ENCODE results near the gene KRTAP10-3.
"Not testable (repeated sequence)": the region's sequence is repeated elsewhere in the genome, so short reads cannot be mapped to it uniquely, and the experiment has no call there.

The KRTAP10-3 gene

DNA sequence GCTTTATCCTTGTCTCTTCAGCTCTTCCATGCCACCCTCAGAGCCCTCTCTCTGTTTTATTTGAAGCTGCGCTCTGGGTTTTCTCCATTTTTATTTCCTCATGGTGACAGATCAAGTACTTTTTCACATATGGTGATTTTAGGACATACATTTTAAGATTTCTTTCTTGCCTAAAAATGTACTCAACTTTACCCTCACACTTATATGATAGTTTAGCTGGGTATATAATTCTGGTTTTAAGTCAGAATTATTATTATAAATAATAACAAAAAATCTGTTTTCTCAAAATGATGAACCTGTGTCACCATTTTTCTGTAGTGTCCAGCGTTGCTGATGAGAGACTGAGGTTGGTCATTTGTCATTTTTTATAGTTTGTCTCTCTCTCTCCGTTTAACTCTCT is 22.6 kb upstream of the KRTAP10-3 start:
- no peak for DNase-seq
- H4K12ac ChIP-seq (ENCODE audit: low read depth, low read length) = no peak overlapping the region
- H4K91ac ChIP-seq (ENCODE audit: low read depth, low read length) = no peak overlapping the region
- no peak overlapping the region for H2AFZ ChIP-seq (ENCODE audit: insufficient read depth, low read length, poor library complexity)
- H2BK120ac ChIP-seq (ENCODE audit: insufficient read depth, low read length, poor library complexity) = no peak overlapping the region
- H3K9ac ChIP-seq (ENCODE audit: low read length) = no peak overlapping the region
- no peak overlapping the region for H3K27ac ChIP-seq (ENCODE audit: low read depth, low read length)
- H3K36me3 ChIP-seq (ENCODE audit: control insufficient read depth in 1 of 2, insufficient read depth in 2 of 2, low read length in 2 of 2) = no peaks in the 10 kb centered on the region
- no peaks in the 10 kb centered on the region for H3K27me3 ChIP-seq (ENCODE audit: insufficient read depth, low read length)
- no peak overlapping the region for H3K4me2 ChIP-seq (ENCODE audit: low read length)
- no peak overlapping the region for H2AK5ac ChIP-seq (ENCODE audit: low read length)
- WGBS (ENCODE audit: extremely low coverage, insufficient coverage, insufficient read length) = no CpG with 5 or more reads among the region's 3 CpGs
- no peaks in the 10 kb centered on the region for H3K4me1 ChIP-seq (ENCODE audit: control insufficient read depth in 1 of 2, insufficient read depth in 2 of 2, low read length in 2 of 2)
- H3K79me2 ChIP-seq (ENCODE audit: control insufficient read depth, insufficient read depth, low read length, poor library complexity) = no peaks in the 10 kb centered on the region
- H3K23ac ChIP-seq (ENCODE audit: low read length) = no peak overlapping the region
- peaks cover 14% of the 10 kb centered on the region for H3K9me3 ChIP-seq (ENCODE audit: insufficient read depth, low read depth, low read length)
- H2BK5ac ChIP-seq (ENCODE audit: low read depth, low read length, poor library complexity) = no peak overlapping the region
- no peak overlapping the region for H3K14ac ChIP-seq (ENCODE audit: low read length)
- H4K8ac ChIP-seq (ENCODE audit: low read depth, low read length) = no peak overlapping the region
- H2BK12ac ChIP-seq (ENCODE audit: low read length) = no peak overlapping the region
- no peak overlapping the region for H3K18ac ChIP-seq (ENCODE audit: low read length)
- no peak overlapping the region for H3K4ac ChIP-seq (ENCODE audit: low read depth, low read length)
- H3K4me3 ChIP-seq (ENCODE audit: low read depth, low read length) = no peak overlapping the region
- H3K79me1 ChIP-seq (ENCODE audit: low read length) = no peaks in the 10 kb centered on the region

DNA sequence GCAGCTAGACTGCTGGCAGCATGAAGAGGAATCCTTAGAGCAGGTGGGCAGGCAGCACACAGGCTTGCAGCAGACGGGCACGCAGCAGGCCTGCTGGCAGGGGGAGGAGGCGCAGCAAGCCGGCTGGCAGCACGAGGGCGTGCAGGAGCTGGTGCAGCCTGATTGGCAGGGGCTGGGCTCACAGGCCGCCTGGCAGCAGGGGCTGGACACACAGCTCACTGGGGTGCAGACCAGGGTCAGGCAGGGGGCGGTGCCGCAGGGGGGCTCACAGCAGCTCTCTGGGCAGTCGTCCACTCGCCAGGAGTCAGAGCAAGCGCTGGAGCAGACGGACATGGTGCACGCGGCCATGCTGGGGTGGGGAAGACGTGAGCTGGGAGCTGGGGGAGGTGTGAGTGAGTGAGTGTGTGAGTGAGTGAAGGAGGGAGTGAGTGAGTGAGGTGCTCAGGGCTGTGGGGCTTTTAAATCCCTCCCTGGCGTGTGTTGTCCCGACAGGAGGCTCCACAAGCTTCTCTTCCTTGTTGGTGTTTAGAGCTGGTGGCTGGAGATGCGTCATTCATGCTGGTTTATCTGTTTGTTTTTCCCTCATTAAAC is 21.7 kb upstream of the KRTAP10-3 start, which contains the start of gene KRTAP10-5:
TSS of gene KRTAP10-5 (minus strand) at position 374 of the 591 bp plus-strand sequence. CDS start at position 348, 26 bp downstream.
- not testable (repeated sequence) for H3K36me3 ChIP-seq (ENCODE audit: control insufficient read depth in 1 of 2, insufficient read depth in 2 of 2, low read length in 2 of 2); H3K4me1 ChIP-seq (ENCODE audit: control insufficient read depth in 1 of 2, insufficient read depth in 2 of 2, low read length in 2 of 2); H3K4ac ChIP-seq (ENCODE audit: low read depth, low read length); H3K79me1 ChIP-seq (ENCODE audit: low read length); H3K14ac ChIP-seq (ENCODE audit: low read length); H3K4me2 ChIP-seq (ENCODE audit: low read length); H3K18ac ChIP-seq (ENCODE audit: low read length); H3K27ac ChIP-seq (ENCODE audit: low read depth, low read length); DNase-seq; H4K12ac ChIP-seq (ENCODE audit: low read depth, low read length); H3K79me2 ChIP-seq (ENCODE audit: control insufficient read depth, insufficient read depth, low read length, poor library complexity); H4K91ac ChIP-seq (ENCODE audit: low read depth, low read length); H2BK12ac ChIP-seq (ENCODE audit: low read length); H2AFZ ChIP-seq (ENCODE audit: insufficient read depth, low read length, poor library complexity); H2AK5ac ChIP-seq (ENCODE audit: low read length); H4K8ac ChIP-seq (ENCODE audit: low read depth, low read length); H2BK5ac ChIP-seq (ENCODE audit: low read depth, low read length, poor library complexity); H3K23ac ChIP-seq (ENCODE audit: low read length); H2BK120ac ChIP-seq (ENCODE audit: insufficient read depth, low read length, poor library complexity); H3K9ac ChIP-seq (ENCODE audit: low read length); H3K27me3 ChIP-seq (ENCODE audit: insufficient read depth, low read length)
- WGBS (ENCODE audit: extremely low coverage, insufficient coverage, insufficient read length) = no CpG with 5 or more reads among the region's 19 CpGs
- Histone ChIP-seq H3K9me3 (ENCODE audit: insufficient read depth, low read depth, low read length) (peaks cover 16% of the 10 kb centered on the region), H3K4me3 (ENCODE audit: low read depth, low read length) (peak within 1 kb of the TSS; percentile 18)

DNA sequence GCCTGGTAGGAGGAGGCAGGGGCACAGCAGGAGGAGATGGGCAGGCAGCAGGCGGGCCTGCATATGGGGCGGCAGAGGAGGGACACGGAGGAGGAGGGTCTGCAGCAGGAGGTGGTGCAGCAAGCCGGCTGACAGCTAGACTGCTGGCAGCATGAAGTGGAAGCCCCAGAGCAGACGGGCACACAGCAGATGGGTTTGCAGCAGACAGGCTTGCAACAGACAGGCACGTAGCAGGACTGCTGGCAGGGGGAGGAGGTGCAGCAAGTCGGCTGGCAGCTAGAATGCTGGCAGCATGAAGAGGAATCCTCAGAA is 21.2 kb upstream of the KRTAP10-3 start:
- no peak overlapping the region for H4K8ac ChIP-seq (ENCODE audit: low read depth, low read length)
- no peaks in the 10 kb centered on the region for H3K79me2 ChIP-seq (ENCODE audit: control insufficient read depth, insufficient read depth, low read length, poor library complexity)
- no peak overlapping the region for H2AK5ac ChIP-seq (ENCODE audit: low read length)
- H3K4me2 ChIP-seq (ENCODE audit: low read length) = no peak overlapping the region
- no peaks in the 10 kb centered on the region for H3K36me3 ChIP-seq (ENCODE audit: control insufficient read depth in 1 of 2, insufficient read depth in 2 of 2, low read length in 2 of 2)
- H3K4me1 ChIP-seq (ENCODE audit: control insufficient read depth in 1 of 2, insufficient read depth in 2 of 2, low read length in 2 of 2) = no peaks in the 10 kb centered on the region
- H3K4me3 ChIP-seq (ENCODE audit: low read depth, low read length) = peak overlapping the region; percentile 18
- no peak overlapping the region for H3K4ac ChIP-seq (ENCODE audit: low read depth, low read length)
- no CpG with 5 or more reads among the region's 7 CpGs for WGBS (ENCODE audit: extremely low coverage, insufficient coverage, insufficient read length)
- no peak overlapping the region for H3K23ac ChIP-seq (ENCODE audit: low read length)
- no peaks in the 10 kb centered on the region for H3K79me1 ChIP-seq (ENCODE audit: low read length)
- no peak overlapping the region for H3K18ac ChIP-seq (ENCODE audit: low read length)
- no peak for DNase-seq
- H3K27me3 ChIP-seq (ENCODE audit: insufficient read depth, low read length) = no peaks in the 10 kb centered on the region
- no peak overlapping the region for H3K9ac ChIP-seq (ENCODE audit: low read length)
- H2BK5ac ChIP-seq (ENCODE audit: low read depth, low read length, poor library complexity) = no peak overlapping the region
- no peak overlapping the region for H2BK12ac ChIP-seq (ENCODE audit: low read length)
- H3K9me3 ChIP-seq (ENCODE audit: insufficient read depth, low read depth, low read length) = peaks cover 16% of the 10 kb centered on the region
- H2BK120ac ChIP-seq (ENCODE audit: insufficient read depth, low read length, poor library complexity) = no peak overlapping the region
- no peak overlapping the region for H3K14ac ChIP-seq (ENCODE audit: low read length)
- no peak overlapping the region for H4K12ac ChIP-seq (ENCODE audit: low read depth, low read length)
- no peak overlapping the region for H3K27ac ChIP-seq (ENCODE audit: low read depth, low read length)
- no peak overlapping the region for H2AFZ ChIP-seq (ENCODE audit: insufficient read depth, low read length, poor library complexity)
- no peak overlapping the region for H4K91ac ChIP-seq (ENCODE audit: low read depth, low read length)

DNA sequence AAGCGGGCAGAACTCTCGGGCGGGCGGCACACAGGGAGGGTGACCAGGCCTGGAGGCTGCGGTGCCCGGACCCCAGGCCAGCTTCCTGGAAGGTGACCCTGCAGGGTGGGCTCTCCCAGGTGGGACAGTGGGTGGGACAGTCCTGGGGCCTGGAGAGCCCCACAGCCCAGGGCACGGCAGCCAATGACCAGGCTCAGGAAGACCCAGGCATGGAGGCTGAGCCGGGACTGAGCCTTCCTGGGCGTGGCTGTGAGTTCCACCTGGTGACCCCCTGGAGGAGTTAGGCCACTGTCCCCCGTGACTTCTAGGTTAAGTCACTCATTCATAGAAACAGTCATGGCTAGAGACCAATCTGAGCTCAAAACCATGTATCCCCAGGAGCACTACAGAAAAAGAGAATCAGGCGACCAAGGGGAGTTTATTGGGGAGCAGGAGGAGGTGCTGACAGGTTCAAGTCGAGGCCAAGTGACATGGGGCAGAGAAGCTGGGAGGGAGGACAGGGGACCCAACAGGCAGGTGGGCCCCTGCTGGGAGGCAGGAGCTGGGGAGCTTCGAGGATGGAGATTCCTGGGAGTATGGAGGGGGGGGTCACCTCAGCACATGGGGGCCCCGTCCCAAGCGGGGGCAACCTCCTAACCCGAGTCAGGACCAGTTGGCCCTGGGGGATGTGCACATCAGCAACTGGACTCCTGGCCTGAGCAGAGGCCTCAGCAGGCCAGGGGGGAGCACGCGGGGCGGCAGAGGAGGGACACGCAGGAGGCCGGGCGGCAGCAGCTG is 20.6 kb upstream of the KRTAP10-3 start:
- Histone ChIP-seq H4K12ac (ENCODE audit: low read depth, low read length) (no peak overlapping the region), H3K14ac (ENCODE audit: low read length) (no peak overlapping the region), H2BK5ac (ENCODE audit: low read depth, low read length, poor library complexity) (no peak overlapping the region), H3K4me3 (ENCODE audit: low read depth, low read length) (no peak overlapping the region), H3K4me2 (ENCODE audit: low read length) (no peak overlapping the region), H3K79me2 (ENCODE audit: control insufficient read depth, insufficient read depth, low read length, poor library complexity) (no peaks in the 10 kb centered on the region), H4K8ac (ENCODE audit: low read depth, low read length) (no peak overlapping the region), H2AK5ac (ENCODE audit: low read length) (no peak overlapping the region), H2BK12ac (ENCODE audit: low read length) (no peak overlapping the region), H3K18ac (ENCODE audit: low read length) (no peak overlapping the region), H3K9me3 (ENCODE audit: insufficient read depth, low read depth, low read length) (peaks cover 16% of the 10 kb centered on the region), H3K4ac (ENCODE audit: low read depth, low read length) (no peak overlapping the region), H3K9ac (ENCODE audit: low read length) (no peak overlapping the region), H3K36me3 (ENCODE audit: control insufficient read depth in 1 of 2, insufficient read depth in 2 of 2, low read length in 2 of 2) (no peaks in the 10 kb centered on the region), H4K91ac (ENCODE audit: low read depth, low read length) (no peak overlapping the region), H2BK120ac (ENCODE audit: insufficient read depth, low read length, poor library complexity) (no peak overlapping the region), H3K23ac (ENCODE audit: low read length) (no peak overlapping the region), H2AFZ (ENCODE audit: insufficient read depth, low read length, poor library complexity) (no peak overlapping the region), H3K27ac (ENCODE audit: low read depth, low read length) (no peak overlapping the region), H3K27me3 (ENCODE audit: insufficient read depth, low read length) (no peaks in the 10 kb centered on the region), H3K4me1 (ENCODE audit: control insufficient read depth in 1 of 2, insufficient read depth in 2 of 2, low read length in 2 of 2) (no peaks in the 10 kb centered on the region), H3K79me1 (ENCODE audit: low read length) (no peaks in the 10 kb centered on the region)
- WGBS (ENCODE audit: extremely low coverage, insufficient coverage, insufficient read length) = no CpG with 5 or more reads among the region's 22 CpGs
- no peak for DNase-seq
